H1 (cell line): ENCODE data around the gene POLL.

Experiments
- BRCA1 ChIP-seq: IDR thresholded peaks from 2 replicates; pipeline ENCODE4 v1.6.1; 2012; ENCODE audit warnings: low read depth, low read length, improper control_type of control experiment
- CHD2 ChIP-seq: IDR thresholded peaks from 2 replicates; pipeline ENCODE4 v1.6.1; 2012; ENCODE audit warnings: low read length, improper control_type of control experiment
- HDAC2 ChIP-seq, 2 experiments: fragments of 300-600 bp in 1 of 2; sonication (generic) in 1 of 2; IDR thresholded peaks; 2 replicates each; pipeline ENCODE4 v1.6.1; 2011 to 2012; ENCODE audit warnings: low read depth in 2 of 2, low read length in 2 of 2, mild to moderate bottlenecking in 2 of 2, moderate library complexity in 2 of 2, borderline replicate concordance in 1 of 2, inconsistent platforms in 1 of 2
- POLR2A ChIP-seq, 2 experiments: IDR thresholded peaks; 1 replicate in 1 of 2; 2 replicates in 1 of 2; pipeline ENCODE4 v1.6.1; 2011; ENCODE audit warnings: low read depth in 2 of 2, low read length in 2 of 2, mild to moderate bottlenecking in 2 of 2; ENCODE audit errors: control extremely low read depth in 1 of 2
- RAD21 ChIP-seq, 2 experiments: IDR thresholded peaks in 1 of 2; conservative IDR thresholded peaks in 1 of 2; 2 replicates each; pipeline ENCODE4 v1.6.1; 2011; ENCODE audit warnings: low read depth in 2 of 2, low read length in 2 of 2, improper control_type of control experiment in 1 of 2, inconsistent platforms in 1 of 2, mild to moderate bottlenecking in 1 of 2, moderate library complexity in 1 of 2
- SUZ12 ChIP-seq: fragments of 200-600 bp; sonication (generic); IDR thresholded peaks from 2 replicates; pipeline ENCODE4 v1.6.1; 2012; ENCODE audit warnings: mild to moderate bottlenecking, inconsistent platforms, low read length, moderate library complexity, mixed read lengths
- YY1 ChIP-seq: IDR thresholded peaks from 2 replicates; pipeline ENCODE4 v1.6.1; 2011; ENCODE audit warnings: low read depth, mild to moderate bottlenecking, low read length
- TF ChIP-seq, protein P1 (sequence below), 3 experiments: IDR thresholded peaks; 1 replicate in 2 of 3; 2 replicates in 1 of 3; pipeline versions ENCODE4 v1.5.1 to v1.6.1; 2011; ENCODE audit warnings: low read length in 3 of 3, mild to moderate bottlenecking in 3 of 3, inconsistent platforms in 2 of 3, low read depth in 1 of 3, moderate library complexity in 1 of 3; ENCODE audit not compliant: insufficient read depth in 1 of 3; ENCODE audit errors: control extremely low read depth in 1 of 3
- TF ChIP-seq, protein P2 (sequence below): IDR thresholded peaks from 2 replicates; pipeline ENCODE4 v1.6.1; 2012; ENCODE audit warnings: inconsistent platforms
- TF ChIP-seq, protein P3 (sequence below): IDR thresholded peaks from 2 replicates; pipeline ENCODE4 v1.6.1; 2011; ENCODE audit warnings: low read depth, mild to moderate bottlenecking, low read length; ENCODE audit not compliant: insufficient read depth

DNA sequence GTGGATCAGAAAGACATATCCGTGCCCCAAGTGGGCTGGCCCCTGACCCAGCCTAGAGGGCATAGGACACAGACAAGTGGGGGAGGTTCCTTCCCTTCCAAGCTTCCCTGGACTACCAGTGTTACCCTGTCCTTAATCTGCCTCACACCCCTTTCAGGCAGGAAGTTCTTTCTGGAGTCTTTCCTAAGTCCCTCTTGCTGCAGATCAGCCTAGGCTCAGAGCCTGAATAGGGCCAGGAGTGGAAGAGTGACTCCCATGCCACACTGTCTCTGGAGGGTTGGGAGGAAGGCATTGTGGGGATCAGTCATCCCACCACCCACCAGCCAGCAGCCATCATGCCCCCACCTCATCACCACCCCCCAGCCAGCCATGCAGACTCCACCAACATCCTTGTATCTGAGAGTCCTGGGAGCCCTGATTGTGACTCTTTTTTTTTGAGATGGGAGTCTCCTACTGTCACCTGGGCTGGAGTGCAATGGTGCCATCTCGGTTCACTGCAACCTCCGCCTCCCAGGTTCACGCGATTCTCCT lies 22.6 kb downstream of the POLL start:
- TF ChIP-seq YY1 (no peak), BRCA1 (no peak), POLR2A (IDR thresholded peaks at IDR 0.05; ENCODE audit: control extremely low read depth in 1 of 2, low read depth in 2 of 2, low read length in 2 of 2) (no peak), CHD2 (no peak), RAD21 (IDR thresholded peaks at IDR 0.05 in 1 of 2, conservative IDR thresholded peaks at IDR 0.05 in 1 of 2; ENCODE audit: low read depth in 2 of 2, low read length in 2 of 2) (no peak), HDAC2 (IDR thresholded peaks at IDR 0.05; ENCODE audit: borderline replicate concordance in 1 of 2, low read depth in 2 of 2, low read length in 2 of 2) (no peak), SUZ12 (no peak)
- TF ChIP-seq, protein P1, sequence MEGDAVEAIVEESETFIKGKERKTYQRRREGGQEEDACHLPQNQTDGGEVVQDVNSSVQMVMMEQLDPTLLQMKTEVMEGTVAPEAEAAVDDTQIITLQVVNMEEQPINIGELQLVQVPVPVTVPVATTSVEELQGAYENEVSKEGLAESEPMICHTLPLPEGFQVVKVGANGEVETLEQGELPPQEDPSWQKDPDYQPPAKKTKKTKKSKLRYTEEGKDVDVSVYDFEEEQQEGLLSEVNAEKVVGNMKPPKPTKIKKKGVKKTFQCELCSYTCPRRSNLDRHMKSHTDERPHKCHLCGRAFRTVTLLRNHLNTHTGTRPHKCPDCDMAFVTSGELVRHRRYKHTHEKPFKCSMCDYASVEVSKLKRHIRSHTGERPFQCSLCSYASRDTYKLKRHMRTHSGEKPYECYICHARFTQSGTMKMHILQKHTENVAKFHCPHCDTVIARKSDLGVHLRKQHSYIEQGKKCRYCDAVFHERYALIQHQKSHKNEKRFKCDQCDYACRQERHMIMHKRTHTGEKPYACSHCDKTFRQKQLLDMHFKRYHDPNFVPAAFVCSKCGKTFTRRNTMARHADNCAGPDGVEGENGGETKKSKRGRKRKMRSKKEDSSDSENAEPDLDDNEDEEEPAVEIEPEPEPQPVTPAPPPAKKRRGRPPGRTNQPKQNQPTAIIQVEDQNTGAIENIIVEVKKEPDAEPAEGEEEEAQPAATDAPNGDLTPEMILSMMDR (IDR thresholded peaks at IDR 0.05; ENCODE audit: control extremely low read depth in 1 of 3, insufficient read depth in 1 of 3, low read depth in 1 of 3, low read length in 3 of 3), result no peak
- TF ChIP-seq, protein P2, sequence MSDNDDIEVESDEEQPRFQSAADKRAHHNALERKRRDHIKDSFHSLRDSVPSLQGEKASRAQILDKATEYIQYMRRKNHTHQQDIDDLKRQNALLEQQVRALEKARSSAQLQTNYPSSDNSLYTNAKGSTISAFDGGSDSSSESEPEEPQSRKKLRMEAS, result no peak
- TF ChIP-seq, protein P3, sequence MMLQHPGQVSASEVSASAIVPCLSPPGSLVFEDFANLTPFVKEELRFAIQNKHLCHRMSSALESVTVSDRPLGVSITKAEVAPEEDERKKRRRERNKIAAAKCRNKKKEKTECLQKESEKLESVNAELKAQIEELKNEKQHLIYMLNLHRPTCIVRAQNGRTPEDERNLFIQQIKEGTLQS, result no peak
